Uterus (tissue), 2 donors: ENCODE measurements around the gene NOSTRIN.

Experiments
- POLR2A ChIP-seq, 2 donors: fragments of 450-650 bp; IDR thresholded peaks; one replicate each; pipeline ENCODE4 v1.6.1; 2016; ENCODE audit warnings: antibody characterized with exemption in 2 of 2, mild to moderate bottlenecking in 1 of 2, moderate library complexity in 1 of 2
- TF ChIP-seq, protein P1 (sequence below), 4 experiments: fragments of 200-600 bp in 2 of 4; fragments of 450-650 bp in 2 of 4; sonication (generic) in 2 of 4; IDR thresholded peaks; one replicate each; pipeline ENCODE4 v1.5.1; 2016 to 2019; ENCODE audit warnings: antibody characterized with exemption in 4 of 4, mild to moderate bottlenecking in 2 of 4, moderate library complexity in 1 of 4

- TF ChIP-seq, protein P1, sequence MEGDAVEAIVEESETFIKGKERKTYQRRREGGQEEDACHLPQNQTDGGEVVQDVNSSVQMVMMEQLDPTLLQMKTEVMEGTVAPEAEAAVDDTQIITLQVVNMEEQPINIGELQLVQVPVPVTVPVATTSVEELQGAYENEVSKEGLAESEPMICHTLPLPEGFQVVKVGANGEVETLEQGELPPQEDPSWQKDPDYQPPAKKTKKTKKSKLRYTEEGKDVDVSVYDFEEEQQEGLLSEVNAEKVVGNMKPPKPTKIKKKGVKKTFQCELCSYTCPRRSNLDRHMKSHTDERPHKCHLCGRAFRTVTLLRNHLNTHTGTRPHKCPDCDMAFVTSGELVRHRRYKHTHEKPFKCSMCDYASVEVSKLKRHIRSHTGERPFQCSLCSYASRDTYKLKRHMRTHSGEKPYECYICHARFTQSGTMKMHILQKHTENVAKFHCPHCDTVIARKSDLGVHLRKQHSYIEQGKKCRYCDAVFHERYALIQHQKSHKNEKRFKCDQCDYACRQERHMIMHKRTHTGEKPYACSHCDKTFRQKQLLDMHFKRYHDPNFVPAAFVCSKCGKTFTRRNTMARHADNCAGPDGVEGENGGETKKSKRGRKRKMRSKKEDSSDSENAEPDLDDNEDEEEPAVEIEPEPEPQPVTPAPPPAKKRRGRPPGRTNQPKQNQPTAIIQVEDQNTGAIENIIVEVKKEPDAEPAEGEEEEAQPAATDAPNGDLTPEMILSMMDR (IDR thresholded peaks at IDR 0.05): no peak
- no peak for TF ChIP-seq POLR2A (IDR thresholded peaks at IDR 0.05)
These were observed 55.7 kb downstream of the NOSTRIN start for GRCh38 chr2:168858146-168858545.
